ENCODE measurements around the gene ACMSD.

The ACMSD gene

GRCh38 chr2:134852518-134852917, 14.1 kb downstream of the ACMSD start:
- Histone ChIP-seq H3K36me3 (ENCODE audit: insufficient read depth, low read length) (no peaks in the 10 kb centered on the region), H3K27me3 (ENCODE audit: control insufficient read depth in 1 of 2, insufficient read depth in 2 of 2, low read length in 2 of 2) (no peaks in the 10 kb centered on the region), H3K9ac (ENCODE audit: low read length) (no peak overlapping the region), H3K27ac (ENCODE audit: low read depth, low read length) (no peak overlapping the region), H3K9me3 (ENCODE audit: low read length) (no peaks in the 10 kb centered on the region), H3K4me1 (ENCODE audit: insufficient read depth, low read length) (no peaks in the 10 kb centered on the region), H3K4me3 (ENCODE audit: low read depth in 1 of 2, low read length in 2 of 2) (no peak overlapping the region)

- Histone ChIP-seq H3K4me3 (ENCODE audit: low read depth in 1 of 2, low read length in 2 of 2) (no peak overlapping the region), H3K27ac (ENCODE audit: low read depth, low read length) (no peak overlapping the region), H3K27me3 (ENCODE audit: control insufficient read depth in 1 of 2, insufficient read depth in 2 of 2, low read length in 2 of 2) (no peaks in the 10 kb centered on the region), H3K9me3 (ENCODE audit: low read length) (no peaks in the 10 kb centered on the region), H3K9ac (ENCODE audit: low read length) (no peak overlapping the region), H3K4me1 (ENCODE audit: insufficient read depth, low read length) (no peaks in the 10 kb centered on the region), H3K36me3 (ENCODE audit: insufficient read depth, low read length) (no peaks in the 10 kb centered on the region)
Observed at GRCh38 chr2:134855709-134856108, 17.3 kb downstream of the ACMSD start.

GRCh38 chr2:134858245-134858644, 19.8 kb downstream of the ACMSD start:
- Histone ChIP-seq H3K27me3 (ENCODE audit: control insufficient read depth in 1 of 2, insufficient read depth in 2 of 2, low read length in 2 of 2) (no peaks in the 10 kb centered on the region), H3K36me3 (ENCODE audit: insufficient read depth, low read length) (no peaks in the 10 kb centered on the region), H3K4me3 (ENCODE audit: low read depth in 1 of 2, low read length in 2 of 2) (no peak overlapping the region), H3K27ac (ENCODE audit: low read depth, low read length) (no peak overlapping the region), H3K9ac (ENCODE audit: low read length) (no peak overlapping the region), H3K9me3 (ENCODE audit: low read length) (no peaks in the 10 kb centered on the region), H3K4me1 (ENCODE audit: insufficient read depth, low read length) (no peaks in the 10 kb centered on the region)

GRCh38 chr2:134861173-134861572, 22.8 kb downstream of the ACMSD start:
- no peaks in the 10 kb centered on the region for H3K27me3 ChIP-seq (ENCODE audit: control insufficient read depth in 1 of 2, insufficient read depth in 2 of 2, low read length in 2 of 2)
- no peaks in the 10 kb centered on the region for H3K4me1 ChIP-seq (ENCODE audit: insufficient read depth, low read length)
- H3K9ac ChIP-seq (ENCODE audit: low read length) = no peak overlapping the region
- H3K4me3 ChIP-seq (ENCODE audit: low read depth in 1 of 2, low read length in 2 of 2) = no peak overlapping the region
- H3K36me3 ChIP-seq (ENCODE audit: insufficient read depth, low read length) = no peaks in the 10 kb centered on the region
- H3K27ac ChIP-seq (ENCODE audit: low read depth, low read length) = no peak overlapping the region
- no peaks in the 10 kb centered on the region for H3K9me3 ChIP-seq (ENCODE audit: low read length)

GRCh38 chr2:134862069-134862468, 23.7 kb downstream of the ACMSD start:
- H3K36me3 ChIP-seq (ENCODE audit: insufficient read depth, low read length) = no peaks in the 10 kb centered on the region

GRCh38 chr2:134862674-134863073, 24.3 kb downstream of the ACMSD start:
- H3K9ac ChIP-seq (ENCODE audit: low read length) = no peak overlapping the region
- H3K27me3 ChIP-seq (ENCODE audit: control insufficient read depth in 1 of 2, insufficient read depth in 2 of 2, low read length in 2 of 2) = no peaks in the 10 kb centered on the region
- no peak overlapping the region for H3K27ac ChIP-seq (ENCODE audit: low read depth, low read length)
- H3K4me3 ChIP-seq (ENCODE audit: low read depth in 1 of 2, low read length in 2 of 2) = no peak overlapping the region
- H3K4me1 ChIP-seq (ENCODE audit: insufficient read depth, low read length) = no peaks in the 10 kb centered on the region
- H3K36me3 ChIP-seq (ENCODE audit: insufficient read depth, low read length) = no peaks in the 10 kb centered on the region
- H3K9me3 ChIP-seq (ENCODE audit: low read length) = no peaks in the 10 kb centered on the region

More at GRCh38 chr2:134862069-134862468, 23.7 kb downstream of the ACMSD start:
- H3K4me1 ChIP-seq (ENCODE audit: insufficient read depth, low read length) = no peaks in the 10 kb centered on the region
- no peak overlapping the region for H3K27ac ChIP-seq (ENCODE audit: low read depth, low read length)
- no peaks in the 10 kb centered on the region for H3K27me3 ChIP-seq (ENCODE audit: control insufficient read depth in 1 of 2, insufficient read depth in 2 of 2, low read length in 2 of 2)
- H3K4me3 ChIP-seq (ENCODE audit: low read depth in 1 of 2, low read length in 2 of 2) = no peak overlapping the region
- H3K9ac ChIP-seq (ENCODE audit: low read length) = no peak overlapping the region
- H3K9me3 ChIP-seq (ENCODE audit: low read length) = no peaks in the 10 kb centered on the region

- no peak overlapping the region for H3K27ac ChIP-seq (ENCODE audit: low read depth, low read length)
- H3K4me1 ChIP-seq (ENCODE audit: insufficient read depth, low read length) = no peaks in the 10 kb centered on the region
- no peak overlapping the region for H3K9ac ChIP-seq (ENCODE audit: low read length)
- H3K4me3 ChIP-seq (ENCODE audit: low read depth in 1 of 2, low read length in 2 of 2) = no peak overlapping the region
- no peaks in the 10 kb centered on the region for H3K9me3 ChIP-seq (ENCODE audit: low read length)
- no peaks in the 10 kb centered on the region for H3K27me3 ChIP-seq (ENCODE audit: control insufficient read depth in 1 of 2, insufficient read depth in 2 of 2, low read length in 2 of 2)
- H3K36me3 ChIP-seq (ENCODE audit: insufficient read depth, low read length) = no peaks in the 10 kb centered on the region
Observed at GRCh38 chr2:134863446-134863845, 25.0 kb downstream of the ACMSD start.

GRCh38 chr2:134865067-134865787, 26.8 kb downstream of the ACMSD start:
- H3K9me3 ChIP-seq (ENCODE audit: low read length) = no peaks in the 10 kb centered on the region
- no peak overlapping the region for H3K4me3 ChIP-seq (ENCODE audit: low read depth in 1 of 2, low read length in 2 of 2)
- no peaks in the 10 kb centered on the region for H3K4me1 ChIP-seq (ENCODE audit: insufficient read depth, low read length)
- H3K27ac ChIP-seq (ENCODE audit: low read depth, low read length) = no peak overlapping the region
- H3K27me3 ChIP-seq (ENCODE audit: control insufficient read depth in 1 of 2, insufficient read depth in 2 of 2, low read length in 2 of 2) = no peaks in the 10 kb centered on the region
- H3K9ac ChIP-seq (ENCODE audit: low read length) = no peak overlapping the region
- no peaks in the 10 kb centered on the region for H3K36me3 ChIP-seq (ENCODE audit: insufficient read depth, low read length)

- Histone ChIP-seq H3K36me3 (ENCODE audit: insufficient read depth, low read length) (no peaks in the 10 kb centered on the region), H3K27me3 (ENCODE audit: control insufficient read depth in 1 of 2, insufficient read depth in 2 of 2, low read length in 2 of 2) (no peaks in the 10 kb centered on the region), H3K9ac (ENCODE audit: low read length) (no peak overlapping the region), H3K9me3 (ENCODE audit: low read length) (no peaks in the 10 kb centered on the region), H3K4me1 (ENCODE audit: insufficient read depth, low read length) (no peaks in the 10 kb centered on the region), H3K27ac (ENCODE audit: low read depth, low read length) (no peak overlapping the region), H3K4me3 (ENCODE audit: low read depth in 1 of 2, low read length in 2 of 2) (no peak overlapping the region)
Observed at GRCh38 chr2:134866498-134867099, 28.2 kb downstream of the ACMSD start.

GRCh38 chr2:134869946-134870736, 31.7 kb downstream of the ACMSD start:
- Histone ChIP-seq H3K4me3 (ENCODE audit: low read depth in 1 of 2, low read length in 2 of 2) (no peak overlapping the region), H3K36me3 (ENCODE audit: insufficient read depth, low read length) (no peaks in the 10 kb centered on the region), H3K9ac (ENCODE audit: low read length) (no peak overlapping the region), H3K27me3 (ENCODE audit: control insufficient read depth in 1 of 2, insufficient read depth in 2 of 2, low read length in 2 of 2) (no peaks in the 10 kb centered on the region), H3K4me1 (ENCODE audit: insufficient read depth, low read length) (no peaks in the 10 kb centered on the region), H3K27ac (ENCODE audit: low read depth, low read length) (no peak overlapping the region), H3K9me3 (ENCODE audit: low read length) (no peaks in the 10 kb centered on the region)

GRCh38 chr2:134873152-134873551, 34.7 kb downstream of the ACMSD start:
- no peak overlapping the region for H3K27ac ChIP-seq (ENCODE audit: low read depth, low read length)
- H3K4me1 ChIP-seq (ENCODE audit: insufficient read depth, low read length) = no peaks in the 10 kb centered on the region
- no peaks in the 10 kb centered on the region for H3K9me3 ChIP-seq (ENCODE audit: low read length)
- no peaks in the 10 kb centered on the region for H3K27me3 ChIP-seq (ENCODE audit: control insufficient read depth in 1 of 2, insufficient read depth in 2 of 2, low read length in 2 of 2)
- no peaks in the 10 kb centered on the region for H3K36me3 ChIP-seq (ENCODE audit: insufficient read depth, low read length)
- no peak overlapping the region for H3K4me3 ChIP-seq (ENCODE audit: low read depth in 1 of 2, low read length in 2 of 2)
- no peak overlapping the region for H3K9ac ChIP-seq (ENCODE audit: low read length)
